Stimulated activated CD8-positive, alpha-beta memory T cell treated with anti-CD3 and anti-CD28 coated beads, Interleukin-7, amount 100 ng/mL, for 1 hour (primary cell): ENCODE results near the gene FGFBP1.
"Not testable (repeated sequence)": the region's sequence is repeated elsewhere in the genome, so short reads cannot be mapped to it uniquely, and the experiment has no call there.

Experiments
- DNase-seq, 2 donors: peaks; one replicate each; pipeline ENCODE4 v3.0.0-alpha.2; 2020; ENCODE audit warnings: low read depth in 2 of 2

FGFBP1 gene

GRCh38 chr4:15945516-15945915, 7.0 kb upstream of the FGFBP1 start:
- DNase-seq, result no peak

DNA sequence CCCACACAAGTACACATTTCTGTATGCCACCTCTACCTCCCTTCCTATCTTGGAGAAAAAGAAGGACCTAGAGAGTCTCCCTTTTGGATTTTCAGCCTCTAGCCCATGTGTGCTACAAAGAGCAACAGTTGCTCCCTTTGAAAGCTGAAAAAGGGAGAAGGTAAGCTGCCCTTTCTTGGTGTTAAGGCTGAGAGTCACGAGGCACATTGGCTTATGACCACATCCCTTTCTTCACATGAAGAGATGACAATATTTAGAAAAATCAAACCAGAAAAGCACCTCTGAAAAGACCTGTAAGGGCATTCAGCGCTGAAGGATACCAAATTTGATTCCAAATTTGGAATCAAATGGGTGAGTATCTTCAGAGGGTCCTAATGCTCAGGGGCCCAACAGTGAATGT, 6.4 kb upstream of the FGFBP1 start:
- DNase-seq, result no peak

DNA sequence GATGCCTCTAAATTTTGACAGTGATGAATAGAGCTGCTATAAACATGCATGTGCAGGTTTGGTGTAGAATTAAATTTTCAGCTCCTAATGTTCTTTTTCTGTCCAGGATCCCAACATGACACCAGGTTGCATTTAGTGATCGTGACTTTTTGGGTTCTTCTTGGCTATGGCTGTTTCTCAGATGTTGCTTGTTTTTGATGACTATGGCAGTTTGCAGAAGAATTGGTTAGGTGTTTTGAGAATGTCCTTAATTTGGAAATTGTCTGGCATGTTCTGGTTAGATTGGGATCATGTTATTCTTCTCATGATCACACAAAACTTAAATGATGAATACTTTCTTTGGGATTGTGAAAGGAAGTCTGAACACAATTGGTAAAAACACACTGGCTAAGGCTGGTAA, 3.7 kb upstream of the FGFBP1 start:
- DNase-seq, result no peak

GRCh38 chr4:15938182-15938581, 358 bp downstream of the FGFBP1 start:
- DNase-seq, result no peak

DNA sequence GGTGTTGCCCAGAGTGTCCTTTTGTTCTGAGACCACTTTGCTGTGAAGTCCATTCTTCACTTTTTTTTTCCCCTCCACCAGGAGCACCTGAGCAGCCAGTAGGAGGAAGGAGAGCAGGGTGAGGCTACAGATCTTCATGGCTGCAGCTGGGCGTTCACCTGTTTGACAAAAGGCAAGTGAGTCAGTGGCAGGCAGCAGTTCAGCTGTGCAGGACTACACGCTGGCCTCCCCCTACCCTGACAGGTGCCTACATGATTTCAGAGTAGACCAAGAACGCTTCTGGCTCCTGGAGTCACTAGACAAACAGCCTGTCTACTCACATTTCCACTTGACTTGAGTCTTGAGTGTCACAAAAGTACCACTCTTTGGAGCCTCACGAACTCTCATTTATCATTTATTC, 2.0 kb downstream of the FGFBP1 start:
- DNase-seq, result no peak

DNA sequence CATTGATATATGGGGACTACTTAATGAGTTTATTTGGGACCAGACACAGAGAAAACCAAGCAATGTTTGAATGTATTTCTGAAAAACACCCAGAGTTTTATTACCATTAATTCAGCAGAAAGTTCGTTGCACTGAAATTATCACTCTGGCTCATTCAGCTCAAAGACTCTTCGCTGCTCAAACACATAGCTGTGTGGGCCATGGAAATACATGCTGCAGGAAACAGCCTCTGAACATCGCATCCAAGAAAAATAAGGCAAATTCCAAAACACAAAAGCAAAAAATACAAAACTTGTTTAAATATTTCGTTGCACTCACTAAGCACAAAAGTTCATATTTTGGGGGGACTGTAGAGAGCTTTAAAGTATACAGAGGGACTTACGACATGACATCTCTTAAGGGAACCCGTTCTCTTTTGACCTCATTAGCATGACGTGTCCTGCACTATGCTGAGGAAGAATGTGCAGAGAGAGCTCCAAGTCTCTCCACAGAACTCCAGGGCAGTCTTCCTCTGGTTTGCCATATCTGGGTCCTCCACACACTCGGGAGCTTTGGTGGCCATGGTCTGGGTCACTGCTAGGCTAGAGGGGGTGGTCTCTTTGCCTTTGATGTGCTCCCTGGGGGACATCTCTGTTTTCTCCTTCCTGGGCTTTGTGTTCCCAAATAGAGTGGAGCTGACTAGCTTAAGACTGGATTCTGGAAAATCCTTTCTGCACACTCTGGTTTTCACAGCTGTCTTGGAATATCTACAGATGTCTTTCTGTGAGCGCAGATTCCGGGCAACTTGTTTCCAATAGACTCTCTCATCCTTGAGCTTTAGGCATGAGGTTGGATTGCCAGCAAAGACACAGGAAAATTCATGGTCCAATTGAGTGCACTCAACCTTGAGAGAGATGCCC, 2.8 kb downstream of the FGFBP1 start:
- no peak for DNase-seq

GRCh38 chr4:15934259-15934658, 4.3 kb downstream of the FGFBP1 start:
- DNase-seq, result no peak

DNA sequence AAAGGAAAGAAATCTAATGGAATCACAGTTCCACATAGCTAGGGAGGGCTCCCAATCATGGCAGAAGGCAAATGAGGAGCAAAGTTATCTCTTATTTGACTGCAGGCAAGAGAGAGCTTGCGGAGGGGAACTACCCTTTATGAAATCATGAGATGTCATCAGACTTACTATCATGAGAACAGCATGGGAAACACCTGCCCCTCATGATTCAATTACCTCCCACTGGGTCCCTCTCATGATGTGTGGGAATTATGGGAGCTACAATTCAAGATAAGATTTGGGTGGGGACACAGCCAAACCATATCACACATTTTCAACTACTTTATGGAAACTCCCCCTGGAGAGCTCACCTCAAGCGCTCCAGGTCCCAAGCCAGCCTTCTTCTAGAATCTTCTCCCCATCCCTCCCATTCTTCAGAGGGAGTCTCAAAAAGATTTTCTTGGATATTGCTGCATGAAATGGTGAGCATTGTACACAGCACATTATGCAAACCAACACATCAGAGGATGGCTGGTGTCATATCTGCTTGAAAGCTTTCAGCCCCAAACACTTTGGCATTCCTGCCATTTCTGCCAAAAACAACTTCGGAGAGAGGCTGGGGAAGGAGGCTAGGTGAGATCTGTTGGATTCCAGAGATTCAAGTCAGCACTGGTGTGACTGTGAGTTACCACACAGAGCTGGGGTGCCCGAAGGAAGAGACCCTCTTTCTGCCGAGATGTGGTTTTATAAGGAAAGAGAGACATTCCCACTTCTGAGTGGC, 6.9 kb downstream of the FGFBP1 start:
- no peak for DNase-seq

- DNase-seq, result no peak
These were observed 8.2 kb downstream of the FGFBP1 start for GRCh38 chr4:15930314-15930713.

GRCh38 chr4:15929540-15929939, 9.0 kb downstream of the FGFBP1 start:
- DNase-seq, result no peak

- DNase-seq, result no peak
These were observed 9.7 kb downstream of the FGFBP1 start for GRCh38 chr4:15928883-15929282.

GRCh38 chr4:15926486-15926885, 12.1 kb downstream of the FGFBP1 start:
- no peak for DNase-seq

- no peak for DNase-seq
These were observed 12.7 kb downstream of the FGFBP1 start for GRCh38 chr4:15925830-15926229.

GRCh38 chr4:15921592-15921932, 17.0 kb downstream of the FGFBP1 start:
- DNase-seq, result no peak

DNA sequence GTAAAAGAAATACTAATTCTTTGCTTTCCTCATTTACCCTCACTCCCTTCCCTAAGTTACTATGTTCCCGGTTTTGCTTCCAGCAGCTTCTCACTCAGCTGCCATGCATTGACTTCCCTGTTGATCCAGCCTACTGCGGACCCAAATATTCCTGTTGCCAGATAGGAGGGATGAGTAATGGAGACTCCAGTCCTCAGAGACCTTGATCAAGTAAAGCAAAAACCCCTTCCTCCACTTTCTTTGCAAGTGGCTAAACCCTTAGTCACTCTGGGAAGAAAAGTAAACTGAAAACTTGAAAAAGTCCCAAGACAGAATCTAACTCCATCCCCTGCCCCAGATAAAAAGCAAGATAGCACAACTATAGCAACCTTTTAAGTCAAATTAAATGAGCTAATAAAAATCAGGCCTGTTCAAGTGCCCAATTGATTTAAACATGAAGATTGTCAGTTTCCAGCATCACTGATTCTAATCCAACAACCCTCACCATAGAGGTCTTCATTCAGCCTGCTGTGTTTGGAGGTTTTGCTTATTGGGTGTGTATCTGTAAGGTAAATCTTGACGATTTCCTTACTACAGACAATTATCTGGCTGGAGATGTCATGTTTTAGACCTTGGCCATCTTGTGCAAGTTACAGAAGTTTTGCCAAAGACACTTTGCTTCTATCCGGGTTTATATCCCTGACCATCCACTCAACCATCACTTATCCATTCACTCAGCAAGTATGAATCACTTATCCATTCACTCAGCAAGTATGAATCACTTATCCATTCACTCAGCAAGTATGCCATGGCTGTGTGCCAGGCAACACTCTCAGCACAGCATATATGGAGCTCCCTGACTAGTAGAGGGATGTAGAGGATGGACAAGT, 17.6 kb downstream of the FGFBP1 start:
- no peak for DNase-seq

- DNase-seq, result no peak
These were observed 19.9 kb downstream of the FGFBP1 start for GRCh38 chr4:15918484-15919129.

- no peak for DNase-seq
These were observed 21.2 kb downstream of the FGFBP1 start for GRCh38 chr4:15917297-15917696.

GRCh38 chr4:15916358-15916757, 22.2 kb downstream of the FGFBP1 start:
- not testable (repeated sequence) for DNase-seq

DNA sequence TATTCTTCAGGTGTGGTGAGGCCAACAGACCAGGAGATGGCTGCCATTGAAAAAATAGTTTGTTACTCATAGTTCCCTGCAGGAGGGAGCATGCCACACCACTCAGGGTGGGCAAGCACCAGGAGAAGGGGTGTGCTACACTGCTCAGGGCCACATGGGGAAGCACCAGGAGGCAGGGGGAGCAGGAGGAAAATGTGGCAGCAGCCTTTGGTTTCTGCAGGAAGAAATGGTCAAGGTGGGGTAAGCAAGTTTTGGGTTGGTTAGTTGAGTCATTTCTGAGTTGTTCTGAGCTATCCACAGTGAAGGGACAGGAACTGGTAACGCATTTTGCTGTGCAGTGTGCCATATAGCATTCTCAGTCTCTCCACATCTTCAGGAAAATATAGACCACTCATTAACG, 23.8 kb downstream of the FGFBP1 start:
- DNase-seq, result no peak

DNA sequence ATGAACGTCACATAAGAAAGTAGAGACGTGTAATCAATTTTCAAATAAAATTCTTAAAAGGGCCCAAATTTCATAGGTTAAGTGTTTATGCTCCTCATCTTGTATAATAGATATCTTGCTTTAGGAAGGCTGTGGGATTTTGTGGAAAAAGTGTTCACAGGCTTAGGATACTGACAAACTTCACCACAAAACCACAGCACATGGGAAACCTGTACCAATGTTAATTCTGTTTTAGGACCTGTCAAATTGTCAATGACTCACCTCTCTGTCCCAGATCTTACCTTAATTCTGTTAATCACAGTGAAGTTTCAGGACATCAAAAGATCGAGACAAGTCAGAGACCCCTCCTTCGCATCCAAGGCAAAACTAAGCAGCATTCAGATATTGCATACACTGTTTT, 24.2 kb downstream of the FGFBP1 start:
- DNase-seq, result no peak

DNA sequence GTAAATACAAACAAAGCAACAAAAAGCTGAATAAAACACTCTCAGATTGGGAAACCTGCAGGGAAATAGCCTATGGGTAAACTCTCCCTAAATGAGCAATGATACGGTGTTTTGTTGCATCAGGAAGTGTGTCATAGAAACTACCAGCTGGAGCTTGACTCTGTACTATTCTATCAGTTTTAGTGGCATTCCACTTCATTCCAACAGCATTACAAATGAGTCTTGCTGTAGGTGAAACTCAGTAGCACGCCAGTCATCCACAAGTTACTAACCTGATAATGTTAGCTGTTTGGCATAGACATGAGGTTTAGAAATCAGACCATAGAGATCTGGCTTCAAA, 24.9 kb downstream of the FGFBP1 start:
- DNase-seq, result no peak
